ENCODE results near the gene GATA6. TPM values are rescaled to one million over a fixed set of nuclear protein-coding genes. Genes with fewer than 3 reads are reported as not detected.

Gene GATA6
- not detected for total RNA-seq

DNA sequence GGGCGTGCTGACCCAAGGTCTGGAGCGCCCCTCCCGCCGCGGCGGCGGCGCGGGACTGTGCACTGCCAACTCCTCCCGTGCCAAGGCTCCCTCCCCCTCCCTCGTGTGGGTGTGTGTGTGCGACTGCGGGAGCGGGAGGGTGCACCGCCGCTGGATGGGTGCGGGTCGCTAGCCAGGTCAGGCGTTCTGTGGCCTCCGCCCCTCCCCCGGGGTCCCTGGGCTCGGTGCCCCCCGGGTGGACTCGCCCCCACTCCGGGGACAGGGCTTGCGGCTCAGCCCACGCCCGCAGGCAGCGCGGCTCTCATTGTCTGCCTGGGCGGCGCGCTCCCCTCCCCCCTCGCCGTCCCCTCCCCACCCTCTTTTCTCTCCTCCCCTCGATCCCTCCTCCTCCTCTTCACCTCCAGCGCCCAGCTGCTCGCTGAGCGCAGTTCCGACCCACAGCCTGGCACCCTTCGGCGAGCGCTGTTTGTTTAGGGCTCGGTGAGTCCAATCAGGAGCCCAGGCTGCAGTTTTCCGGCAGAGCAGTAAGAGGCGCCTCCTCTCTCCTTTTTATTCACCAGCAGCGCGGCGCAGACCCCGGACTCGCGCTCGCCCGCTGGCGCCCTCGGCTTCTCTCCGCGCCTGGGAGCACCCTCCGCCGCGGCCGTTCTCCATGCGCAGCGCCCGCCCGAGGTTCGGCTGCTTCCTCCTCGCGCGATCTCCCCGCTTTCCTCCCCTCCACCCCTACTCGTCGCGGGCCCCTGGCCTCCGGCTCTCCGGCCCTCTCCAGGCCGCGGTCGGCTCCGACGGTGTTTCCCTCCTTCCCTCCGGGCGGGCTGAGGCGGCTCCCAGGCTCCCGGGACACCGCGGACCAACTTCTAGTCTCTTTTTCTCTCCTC is at the start of gene GATA6:
Gene GATA6, plus strand, starts transcription at position 579 of the 878 bp plus-strand sequence. CDS start 1,556 bp downstream, outside the sequence.
- Mint-ChIP-seq H3K9me3 (ENCODE audit: insufficient read depth) (no peaks in the 10 kb centered on the region), H3K4me3 (peak within 1 kb of the TSS; percentile 84), H3K36me3 (ENCODE audit: low read depth) (peaks cover 8% of the 10 kb centered on the region), H3K27ac (peak within 1 kb of the TSS; percentile 52), H3K27me3 (ENCODE audit: low read depth) (peaks cover 79% of the 10 kb centered on the region), H3K4me1 (ENCODE audit: low read depth) (peaks cover 32% of the 10 kb centered on the region)
- ChIA-PET POLR2A (no interaction called here), CTCF (interaction anchor here (1.1 kb wide), 1 partner anchor 393 kb away, joined by 3 read pairs; no protein-coding TSS in a partner anchor)
- ATAC-seq: peak; percentile 67
- peak; percentile 51 for DNase-seq

DNA sequence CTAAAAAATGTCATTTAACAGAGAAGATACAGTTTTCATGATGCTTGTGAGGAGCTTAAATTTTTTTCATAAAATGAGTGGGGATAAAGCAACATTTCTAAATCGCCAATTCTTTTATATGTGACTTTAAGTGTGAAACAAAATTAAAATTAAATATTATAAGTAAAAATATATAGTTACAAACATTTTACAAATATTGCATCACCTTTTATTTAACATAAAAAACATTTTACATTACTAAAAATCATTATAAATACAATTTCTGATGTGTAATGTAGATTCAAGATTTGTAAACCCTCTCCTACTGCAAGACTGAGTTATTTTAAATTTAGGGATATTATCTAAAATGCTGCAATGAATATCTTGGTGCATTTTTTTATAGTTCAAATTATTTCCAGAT is 44.4 kb upstream of the GATA6 start:
- no peaks in the 10 kb centered on the region for H3K36me3 Mint-ChIP-seq (ENCODE audit: low read depth)
- no peak for ATAC-seq
- CTCF ChIA-PET: no interaction called here

DNA sequence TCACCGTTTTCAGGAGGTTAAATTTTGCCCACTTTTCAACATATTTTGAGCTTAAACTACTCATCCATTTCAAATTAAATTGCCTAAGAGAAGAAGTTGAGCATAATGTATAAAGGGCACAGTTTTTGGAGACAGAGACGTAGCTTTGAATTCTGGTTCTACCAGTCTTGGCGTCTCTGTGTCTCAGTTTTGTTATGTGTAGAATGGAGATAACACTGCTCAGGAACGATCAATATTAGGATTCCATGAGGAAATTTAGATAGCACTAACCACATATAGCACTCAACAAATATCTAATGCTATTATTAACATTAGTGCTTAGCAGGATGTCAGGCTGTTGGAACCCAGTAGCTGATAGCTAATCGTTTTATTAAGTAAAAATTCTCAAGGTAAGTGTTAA is 40.4 kb upstream of the GATA6 start:
- Mint-ChIP-seq H3K4me3 (no peak overlapping the region), H3K27ac (no peak overlapping the region), H3K36me3 (ENCODE audit: low read depth) (no peaks in the 10 kb centered on the region), H3K9me3 (ENCODE audit: insufficient read depth) (no peaks in the 10 kb centered on the region), H3K4me1 (ENCODE audit: low read depth) (no peaks in the 10 kb centered on the region), H3K27me3 (ENCODE audit: low read depth) (no peaks in the 10 kb centered on the region)
- ATAC-seq (no peak), DNase-seq (no peak)
- POLR2A ChIA-PET: no interaction called here
- CTCF ChIA-PET: no interaction called here

More for the DNA sequence above, 44.4 kb upstream of the GATA6 start:
- Mint-ChIP-seq H3K4me3 (no peak overlapping the region), H3K27me3 (ENCODE audit: low read depth) (no peaks in the 10 kb centered on the region), H3K9me3 (ENCODE audit: insufficient read depth) (no peaks in the 10 kb centered on the region), H3K27ac (no peak overlapping the region), H3K4me1 (ENCODE audit: low read depth) (no peaks in the 10 kb centered on the region)
- POLR2A ChIA-PET: no interaction called here
- DNase-seq: no peak

DNA sequence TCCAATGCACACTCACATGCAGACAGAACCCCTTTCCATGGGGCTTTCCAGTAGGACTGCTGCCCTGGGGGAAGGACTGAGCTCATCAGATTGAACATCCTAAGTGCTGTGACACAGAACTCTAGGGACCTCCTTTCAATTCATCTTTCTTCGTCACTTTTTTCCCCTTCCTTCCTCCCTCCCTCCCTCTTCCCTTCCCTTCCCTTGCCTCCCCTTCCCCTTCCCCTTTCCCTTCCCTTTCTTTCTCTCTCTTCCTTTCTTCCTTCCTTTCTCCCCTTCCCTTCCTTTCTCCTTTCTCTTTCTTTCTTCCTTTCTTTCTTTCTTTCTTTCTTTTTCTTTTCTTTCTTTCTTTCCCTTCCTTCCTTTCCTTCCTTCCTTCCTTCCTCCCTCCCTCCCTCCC is 39.6 kb upstream of the GATA6 start:
- H3K27ac Mint-ChIP-seq: no peak overlapping the region
- no peaks in the 10 kb centered on the region for H3K27me3 Mint-ChIP-seq (ENCODE audit: low read depth)
- ChIA-PET POLR2A (no interaction called here), CTCF (no interaction called here)
- H3K36me3 Mint-ChIP-seq (ENCODE audit: low read depth): no peaks in the 10 kb centered on the region
- H3K4me1 Mint-ChIP-seq (ENCODE audit: low read depth): no peaks in the 10 kb centered on the region
- no peak overlapping the region for H3K4me3 Mint-ChIP-seq
- DNase-seq (no peak), ATAC-seq (no peak)
- no peaks in the 10 kb centered on the region for H3K9me3 Mint-ChIP-seq (ENCODE audit: insufficient read depth)

DNA sequence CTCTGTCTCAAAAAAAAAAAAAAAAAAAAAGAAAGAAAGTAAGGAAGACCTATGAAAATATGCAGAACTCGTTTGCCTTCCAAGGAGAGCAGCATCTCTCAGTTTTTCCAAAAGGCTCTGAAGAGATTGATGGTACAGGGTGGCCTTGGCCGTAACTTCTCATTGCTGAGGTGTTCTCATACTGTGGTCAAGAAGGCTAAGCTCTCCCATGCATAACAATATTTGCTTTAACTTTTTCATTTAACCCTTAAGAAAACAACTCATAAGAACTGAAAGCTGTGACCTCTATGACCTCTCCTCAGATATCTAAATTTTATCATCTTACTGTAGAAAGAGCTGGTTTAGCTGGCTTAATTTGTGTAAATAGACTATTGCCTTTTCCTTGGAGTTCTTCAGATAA is 37.1 kb upstream of the GATA6 start:
- Mint-ChIP-seq H3K27me3 (ENCODE audit: low read depth) (no peaks in the 10 kb centered on the region), H3K36me3 (ENCODE audit: low read depth) (no peaks in the 10 kb centered on the region), H3K4me3 (no peak overlapping the region), H3K4me1 (ENCODE audit: low read depth) (no peaks in the 10 kb centered on the region), H3K27ac (no peak overlapping the region), H3K9me3 (ENCODE audit: insufficient read depth) (no peaks in the 10 kb centered on the region)
- no peak for ATAC-seq
- CTCF ChIA-PET: no interaction called here
- no peak for DNase-seq
- POLR2A ChIA-PET: no interaction called here

DNA sequence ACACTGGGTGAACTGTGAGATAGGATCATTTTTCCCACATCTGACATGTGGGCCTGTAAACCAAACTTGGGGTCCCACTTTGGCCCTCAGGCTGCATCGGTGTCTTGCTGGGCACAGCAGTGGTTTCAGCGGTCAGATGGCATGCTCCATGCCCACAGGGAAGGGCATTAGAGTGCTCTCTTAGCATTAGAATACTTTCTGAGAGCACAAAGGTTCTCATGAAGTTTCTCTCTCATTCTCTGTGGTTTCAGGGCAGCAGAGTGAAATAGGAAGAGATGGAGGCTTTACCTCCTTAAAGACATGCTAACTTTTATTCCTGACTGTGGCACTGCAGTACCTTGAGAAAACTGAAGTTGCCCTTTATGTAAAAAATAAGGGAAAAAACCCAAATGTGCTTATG is 36.6 kb upstream of the GATA6 start:
- DNase-seq: no peak
- Mint-ChIP-seq H3K9me3 (ENCODE audit: insufficient read depth) (no peaks in the 10 kb centered on the region), H3K27ac (no peak overlapping the region), H3K36me3 (ENCODE audit: low read depth) (no peaks in the 10 kb centered on the region), H3K27me3 (ENCODE audit: low read depth) (no peaks in the 10 kb centered on the region), H3K4me1 (ENCODE audit: low read depth) (no peaks in the 10 kb centered on the region), H3K4me3 (no peak overlapping the region)
- ChIA-PET POLR2A (no interaction called here), CTCF (no interaction called here)
- no peak for ATAC-seq

DNA sequence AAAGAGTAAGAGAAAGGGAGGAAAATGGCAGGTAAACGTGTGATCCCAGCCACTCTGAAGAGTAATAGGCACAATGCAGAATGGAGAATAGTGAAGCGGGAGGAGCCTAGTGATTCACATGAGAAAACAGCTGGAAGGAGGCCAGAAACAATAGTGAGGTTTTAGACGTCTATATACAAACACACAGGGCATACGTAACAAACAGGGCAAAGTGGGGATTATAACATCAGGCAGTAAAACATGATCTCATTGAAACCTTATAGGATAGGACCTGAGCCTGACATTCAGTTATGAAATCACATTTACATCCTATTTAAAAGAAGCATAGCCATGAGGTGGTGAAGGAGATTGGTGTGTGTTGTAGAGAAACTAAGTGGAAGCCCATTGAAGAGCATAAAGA is 33.0 kb upstream of the GATA6 start:
- H3K27me3 Mint-ChIP-seq (ENCODE audit: low read depth): no peaks in the 10 kb centered on the region
- POLR2A ChIA-PET: no interaction called here
- H3K36me3 Mint-ChIP-seq (ENCODE audit: low read depth): no peaks in the 10 kb centered on the region
- CTCF ChIA-PET: no interaction called here
- no peaks in the 10 kb centered on the region for H3K4me1 Mint-ChIP-seq (ENCODE audit: low read depth)
- H3K9me3 Mint-ChIP-seq (ENCODE audit: insufficient read depth): no peaks in the 10 kb centered on the region
- ATAC-seq (no peak), DNase-seq (no peak)
- no peak overlapping the region for H3K4me3 Mint-ChIP-seq
- H3K27ac Mint-ChIP-seq: no peak overlapping the region

DNA sequence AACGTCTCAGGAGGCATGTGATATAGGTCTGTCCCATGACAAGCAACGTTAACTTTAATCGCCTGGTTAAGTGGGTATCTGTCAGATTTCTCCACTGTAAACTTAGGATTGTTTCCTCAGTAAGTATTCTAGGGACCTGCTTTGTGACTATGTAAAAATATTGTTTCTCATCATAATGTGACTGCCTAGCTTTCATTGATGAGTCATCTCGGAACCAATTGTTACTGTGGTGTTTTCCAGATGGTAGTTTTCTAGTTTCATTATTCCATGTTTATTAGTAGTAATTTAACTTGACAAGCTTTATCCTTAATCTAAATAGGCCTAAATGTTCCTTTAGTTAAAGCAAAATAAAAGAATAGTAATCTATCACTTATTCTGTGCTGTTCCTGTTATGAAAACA is 28.2 kb upstream of the GATA6 start:
- Mint-ChIP-seq H3K4me3 (no peak overlapping the region), H3K27ac (no peak overlapping the region), H3K27me3 (ENCODE audit: low read depth) (no peaks in the 10 kb centered on the region), H3K36me3 (ENCODE audit: low read depth) (no peaks in the 10 kb centered on the region), H3K9me3 (ENCODE audit: insufficient read depth) (no peaks in the 10 kb centered on the region), H3K4me1 (ENCODE audit: low read depth) (no peaks in the 10 kb centered on the region)
- ChIA-PET CTCF (no interaction called here), POLR2A (no interaction called here)
- DNase-seq (no peak), ATAC-seq (no peak)

DNA sequence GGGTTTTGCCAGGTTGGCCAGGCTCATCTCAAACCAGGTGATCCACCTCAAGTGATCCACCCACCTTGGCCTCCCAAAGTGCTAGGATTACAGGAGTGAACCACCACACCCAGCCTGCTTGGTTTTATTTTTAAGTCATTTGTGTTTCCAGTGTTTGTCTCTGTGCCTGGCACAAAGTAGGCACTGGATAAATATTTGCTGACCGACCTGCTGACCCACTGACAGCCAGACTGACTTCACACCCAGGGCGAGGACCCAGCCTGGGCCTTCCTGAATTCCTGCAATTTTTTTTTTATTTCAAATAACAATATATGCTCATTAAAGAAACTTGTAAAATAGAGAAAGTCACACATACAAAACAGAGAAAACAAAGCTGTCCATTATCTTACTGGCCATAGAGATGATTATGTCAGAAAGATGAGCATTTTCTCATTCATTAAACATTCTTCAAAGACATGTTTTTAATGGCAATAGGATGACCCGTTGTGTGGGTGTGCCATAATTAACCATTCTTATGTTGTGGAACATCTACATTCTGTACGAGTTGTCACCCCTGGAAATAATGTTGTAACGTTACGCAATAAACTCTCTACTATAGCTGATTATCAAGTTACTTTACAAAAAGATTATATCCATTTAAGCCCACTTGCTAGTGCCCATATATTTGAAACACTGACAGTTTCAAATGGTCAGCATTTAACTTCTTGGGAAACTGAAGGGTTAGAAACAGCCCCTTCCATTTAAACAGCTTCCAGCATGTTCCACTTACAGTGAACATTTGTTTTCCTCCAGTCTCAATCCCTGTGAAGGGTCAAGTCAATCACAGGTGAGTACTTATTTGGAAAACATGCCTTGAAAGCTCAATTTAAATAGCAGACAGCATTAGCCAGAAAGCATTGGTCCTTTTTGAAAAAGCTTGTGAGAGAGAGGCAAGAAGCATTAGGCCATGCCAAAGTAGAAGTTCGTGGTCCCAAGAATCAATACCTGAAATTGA is 25.7 kb upstream of the GATA6 start:
- DNase-seq: no peak
- Mint-ChIP-seq H3K27ac (no peak overlapping the region), H3K9me3 (ENCODE audit: insufficient read depth) (no peaks in the 10 kb centered on the region), H3K4me3 (no peak overlapping the region), H3K36me3 (ENCODE audit: low read depth) (no peaks in the 10 kb centered on the region), H3K4me1 (ENCODE audit: low read depth) (no peaks in the 10 kb centered on the region), H3K27me3 (ENCODE audit: low read depth) (no peaks in the 10 kb centered on the region)
- ChIA-PET CTCF (no interaction called here), POLR2A (no interaction called here)
- no peak for ATAC-seq

DNA sequence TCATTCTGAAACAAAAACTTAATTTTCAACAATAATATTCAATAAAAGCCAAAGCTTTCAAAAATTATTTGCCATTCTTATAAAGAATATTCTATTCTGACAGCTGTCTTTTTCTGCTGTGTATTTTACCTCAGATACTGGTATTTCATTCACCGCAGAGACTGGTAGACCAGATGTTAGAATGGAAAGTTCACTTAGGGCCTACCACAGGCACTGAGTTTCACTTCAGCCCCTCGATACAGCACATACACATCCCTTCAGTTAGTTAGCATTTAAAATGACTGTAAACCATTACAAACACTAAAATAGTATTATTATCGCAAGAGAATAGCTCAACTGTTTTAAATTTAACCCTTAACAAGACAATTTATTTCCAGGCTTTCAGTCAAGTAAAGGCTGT is 24.2 kb upstream of the GATA6 start:
- Mint-ChIP-seq H3K4me3 (no peak overlapping the region), H3K9me3 (ENCODE audit: insufficient read depth) (no peaks in the 10 kb centered on the region), H3K27me3 (ENCODE audit: low read depth) (no peaks in the 10 kb centered on the region), H3K27ac (no peak overlapping the region), H3K36me3 (ENCODE audit: low read depth) (no peaks in the 10 kb centered on the region), H3K4me1 (ENCODE audit: low read depth) (no peaks in the 10 kb centered on the region)
- no peak for DNase-seq
- POLR2A ChIA-PET: no interaction called here
- ATAC-seq: no peak
- CTCF ChIA-PET: no interaction called here

DNA sequence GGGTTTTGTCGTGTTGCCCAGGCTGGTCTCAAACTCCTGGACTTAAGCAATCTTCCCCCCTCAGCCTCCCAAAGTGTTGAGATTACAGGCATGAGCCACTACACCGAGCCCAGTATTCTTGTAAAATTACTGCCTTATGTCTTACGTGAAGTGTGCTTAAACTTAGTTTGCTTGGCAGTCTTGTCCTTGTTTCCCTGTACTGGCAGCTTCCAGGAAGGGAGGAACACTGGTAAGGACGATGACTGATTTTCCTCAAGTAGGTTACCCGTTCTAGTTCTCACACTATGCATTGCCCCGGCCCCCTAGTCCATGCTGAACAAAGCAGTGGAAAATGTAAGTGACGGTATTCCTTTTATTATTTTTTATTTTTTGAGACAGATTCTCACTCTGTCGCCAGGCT is 19.7 kb upstream of the GATA6 start:
- Mint-ChIP-seq H3K4me1 (ENCODE audit: low read depth) (no peaks in the 10 kb centered on the region), H3K9me3 (ENCODE audit: insufficient read depth) (no peaks in the 10 kb centered on the region), H3K27me3 (ENCODE audit: low read depth) (no peaks in the 10 kb centered on the region), H3K27ac (no peak overlapping the region), H3K36me3 (ENCODE audit: low read depth) (no peaks in the 10 kb centered on the region), H3K4me3 (no peak overlapping the region)
- CTCF ChIA-PET: no interaction called here
- POLR2A ChIA-PET: no interaction called here
- DNase-seq (no peak), ATAC-seq (no peak)

DNA sequence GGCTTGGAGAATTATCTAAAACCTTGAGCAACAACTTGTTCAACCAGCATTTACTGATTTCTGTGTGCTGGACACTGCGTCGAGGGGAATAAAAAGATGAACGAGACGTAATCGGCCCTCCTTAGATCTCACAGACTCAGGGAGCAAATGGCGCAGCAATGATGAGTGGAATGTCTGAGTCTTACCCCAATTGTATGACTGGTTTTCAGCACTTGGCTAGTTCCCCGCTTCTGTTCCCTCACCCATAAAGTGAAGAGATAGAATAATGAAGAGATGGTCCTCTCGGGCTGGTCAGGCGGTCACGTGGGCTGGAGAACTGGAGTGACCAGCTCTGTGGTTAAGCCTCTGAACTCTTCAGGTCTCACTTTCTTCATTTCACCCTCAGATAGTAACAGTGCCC is 17.3 kb upstream of the GATA6 start:
- H3K9me3 Mint-ChIP-seq (ENCODE audit: insufficient read depth): no peaks in the 10 kb centered on the region
- ChIA-PET POLR2A (no interaction called here), CTCF (no interaction called here)
- H3K36me3 Mint-ChIP-seq (ENCODE audit: low read depth): no peaks in the 10 kb centered on the region
- DNase-seq (no peak), ATAC-seq (no peak)
- H3K4me1 Mint-ChIP-seq (ENCODE audit: low read depth): no peaks in the 10 kb centered on the region
- H3K4me3 Mint-ChIP-seq: no peak overlapping the region
- H3K27ac Mint-ChIP-seq: no peak overlapping the region
- H3K27me3 Mint-ChIP-seq (ENCODE audit: low read depth): peaks cover under 1% of the 10 kb centered on the region
